GM12878 (cell line): ENCODE data around the gene MDN1. TPM values are rescaled to one million over a fixed set of nuclear protein-coding genes. Genes with fewer than 3 reads are reported as not detected.
A peak's percentile ranks its signal among the peaks of the same experiment; 100 is the strongest.

Experiments
- EED ChIP-seq: sonication (generic); IDR thresholded peaks from 2 replicates; pipeline ENCODE4 v1.6.1; 2016; ENCODE audit warnings: antibody characterized with exemption, low read depth
- EGR1 ChIP-seq, 2 experiments: IDR thresholded peaks; 1 replicate in 1 of 2; 2 replicates in 1 of 2; pipeline ENCODE4 v1.6.1; 2011 to 2012; ENCODE audit warnings: low read depth in 2 of 2, low read length in 2 of 2, borderline replicate concordance in 1 of 2, mild to moderate bottlenecking in 1 of 2, moderate library complexity in 1 of 2
- ESRRA ChIP-seq: IDR thresholded peaks from 2 replicates; pipeline ENCODE4 v1.6.1; 2012; ENCODE audit warnings: mild to moderate bottlenecking, low read length, improper control_type of control experiment
- FOXM1 ChIP-seq: IDR thresholded peaks from 2 replicates; pipeline ENCODE4 v1.6.1; 2012; ENCODE audit warnings: low read depth, mild to moderate bottlenecking, inconsistent platforms, low read length, moderate library complexity
- IRF4 ChIP-seq: IDR thresholded peaks from 2 replicates; pipeline ENCODE4 v1.6.1; 2011; ENCODE audit warnings: low read depth, low read length
- JUNB ChIP-seq: IDR thresholded peaks from 2 replicates; pipeline ENCODE4 v1.6.1; 2016; ENCODE audit warnings: antibody characterized with exemption, mild to moderate bottlenecking
- MEF2A ChIP-seq: IDR thresholded peaks from 2 replicates; pipeline ENCODE4 v1.6.1; 2011; ENCODE audit warnings: low read depth, mild to moderate bottlenecking, low read length, moderate library complexity; ENCODE audit not compliant: insufficient read depth
- MEF2B ChIP-seq: fragments of 450-650 bp; IDR thresholded peaks from 2 replicates; pipeline ENCODE4 v1.6.1; 2018; ENCODE audit warnings: mild to moderate bottlenecking, moderate library complexity; ENCODE audit not compliant: partially characterized antibody, poor library complexity, severe bottlenecking
- RAD21 ChIP-seq: IDR thresholded peaks from 2 replicates; pipeline ENCODE4 v1.6.1; 2011; ENCODE audit warnings: mild to moderate bottlenecking, low read depth, low read length, moderate library complexity; ENCODE audit not compliant: insufficient read depth
- SIN3A ChIP-seq: IDR thresholded peaks from 2 replicates; pipeline ENCODE4 v1.6.1; 2012; ENCODE audit warnings: low read depth, low read length, improper control_type of control experiment
- SMARCA5 ChIP-seq: fragments of 450-650 bp; IDR thresholded peaks from 2 replicates; pipeline ENCODE4 v1.6.1; 2017; ENCODE audit warnings: mild to moderate bottlenecking
- SP1 ChIP-seq: IDR thresholded peaks from one replicate; pipeline ENCODE4 v1.6.1; 2011; ENCODE audit warnings: low read depth, low read length
- SREBF2 ChIP-seq: IDR thresholded peaks from 2 replicates; pipeline ENCODE4 v1.6.1; 2012; ENCODE audit warnings: mild to moderate bottlenecking, low read length
- TBL1XR1 ChIP-seq: IDR thresholded peaks from 2 replicates; pipeline ENCODE4 v1.6.1; 2012; ENCODE audit warnings: low read depth, low read length, improper control_type of control experiment
- ZNF384 ChIP-seq: IDR thresholded peaks from 2 replicates; pipeline ENCODE4 v1.6.1; 2012; ENCODE audit warnings: low read depth, mild to moderate bottlenecking, low read length, improper control_type of control experiment, borderline replicate concordance
- ZNF592 ChIP-seq: fragments of 450-650 bp; IDR thresholded peaks from 2 replicates; pipeline ENCODE4 v1.6.1; 2017; ENCODE audit warnings: mild to moderate bottlenecking, moderate library complexity
- polyA plus RNA-seq, 11 experiments: library from polyadenylated mRNA; depleted of rRNA in 4 of 11; unstranded in 6 of 11; stranded (reverse) in 5 of 11; fragments of >200 nt; fragmentation: Nextera tagmentation in 4 of 11; fragmentation: Illumina TruSeq in 1 of 11; extraction: Ambion mirVana in 4 of 11; extraction: Trizol in 1 of 11; gene quantifications; 1 replicate in 1 of 11; 2 replicates in 10 of 11; pipeline versions ENCODE4 v1.2.1 to v1.2.3, GENCODE V29; 2011 to 2016; ENCODE audit warnings: inconsistent platforms in 2 of 11, missing spikeins in 2 of 11, low read depth in 1 of 11
- total RNA-seq, 4 experiments: library from RNA; depleted of rRNA in 3 of 4; stranded (reverse); fragments of >200 nt in 3 of 4; fragmentation: Illumina TruSeq in 1 of 4; extraction: Trizol in 1 of 4; gene quantifications; 2 replicates each; pipeline versions ENCODE4 v1.2.1 to v1.2.3, GENCODE V29; 2013 to 2021
- TF ChIP-seq, protein P1 (sequence below): fragments of 150-350 bp; IDR thresholded peaks from 2 replicates; pipeline ENCODE4 v1.6.1; 2014; ENCODE audit warnings: mild to moderate bottlenecking, low read depth, low read length
- TF ChIP-seq, protein P2 (sequence below): IDR thresholded peaks from 2 replicates; pipeline ENCODE4 v1.6.1; 2012; ENCODE audit warnings: low read depth, low read length, improper control_type of control experiment

Gene MDN1
- total and polyA plus RNA-seq, 10 of the 15 experiments (the other 5 are each of a cell fraction or from before 2014, with no cell fraction given), result 14.3 to 50.1 (median 22.1) TPM

DNA sequence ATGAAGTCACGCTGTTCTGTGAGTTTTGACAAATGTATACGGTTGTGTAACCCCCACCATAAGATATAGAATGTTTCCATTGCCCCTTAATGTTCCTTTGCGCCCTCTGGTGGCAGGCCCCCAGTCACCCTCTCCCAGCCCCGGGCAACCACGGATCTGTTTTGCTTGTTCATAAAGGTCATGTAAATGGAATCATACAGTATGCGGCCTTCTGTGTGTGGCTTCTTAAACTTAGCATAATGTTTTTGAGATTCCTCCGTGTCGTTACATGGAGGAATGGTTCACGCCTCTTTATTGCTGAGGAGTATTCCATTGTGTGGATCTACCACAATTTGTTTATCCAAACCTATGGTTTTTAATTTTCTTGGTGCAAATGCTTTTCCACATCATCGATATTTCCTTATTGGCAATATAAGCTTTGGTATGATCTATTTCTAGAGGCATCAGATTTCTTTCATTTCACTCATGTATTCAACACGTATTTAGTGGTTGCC, 209.4 kb downstream of the MDN1 start (continued):
- TF ChIP-seq ESRRA (no peak), SREBF2 (no peak), IRF4 (no peak), MEF2A (no peak), SIN3A (no peak), EGR1 (IDR thresholded peaks at IDR 0.05; ENCODE audit: borderline replicate concordance in 1 of 2, low read depth in 2 of 2, low read length in 2 of 2) (no peak), JUNB (no peak), TBL1XR1 (no peak), SP1 (no peak), RAD21 (peak; percentile 73), ZNF384 (no peak), MEF2B (no peak), ZNF592 (no peak), EED (no peak), SMARCA5 (no peak), FOXM1 (no peak)
- TF ChIP-seq, protein P1, sequence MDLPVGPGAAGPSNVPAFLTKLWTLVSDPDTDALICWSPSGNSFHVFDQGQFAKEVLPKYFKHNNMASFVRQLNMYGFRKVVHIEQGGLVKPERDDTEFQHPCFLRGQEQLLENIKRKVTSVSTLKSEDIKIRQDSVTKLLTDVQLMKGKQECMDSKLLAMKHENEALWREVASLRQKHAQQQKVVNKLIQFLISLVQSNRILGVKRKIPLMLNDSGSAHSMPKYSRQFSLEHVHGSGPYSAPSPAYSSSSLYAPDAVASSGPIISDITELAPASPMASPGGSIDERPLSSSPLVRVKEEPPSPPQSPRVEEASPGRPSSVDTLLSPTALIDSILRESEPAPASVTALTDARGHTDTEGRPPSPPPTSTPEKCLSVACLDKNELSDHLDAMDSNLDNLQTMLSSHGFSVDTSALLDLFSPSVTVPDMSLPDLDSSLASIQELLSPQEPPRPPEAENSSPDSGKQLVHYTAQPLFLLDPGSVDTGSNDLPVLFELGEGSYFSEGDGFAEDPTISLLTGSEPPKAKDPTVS, result no peak
- TF ChIP-seq, protein P2, sequence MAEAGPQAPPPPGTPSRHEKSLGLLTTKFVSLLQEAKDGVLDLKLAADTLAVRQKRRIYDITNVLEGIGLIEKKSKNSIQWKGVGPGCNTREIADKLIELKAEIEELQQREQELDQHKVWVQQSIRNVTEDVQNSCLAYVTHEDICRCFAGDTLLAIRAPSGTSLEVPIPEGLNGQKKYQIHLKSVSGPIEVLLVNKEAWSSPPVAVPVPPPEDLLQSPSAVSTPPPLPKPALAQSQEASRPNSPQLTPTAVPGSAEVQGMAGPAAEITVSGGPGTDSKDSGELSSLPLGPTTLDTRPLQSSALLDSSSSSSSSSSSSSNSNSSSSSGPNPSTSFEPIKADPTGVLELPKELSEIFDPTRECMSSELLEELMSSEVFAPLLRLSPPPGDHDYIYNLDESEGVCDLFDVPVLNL, result 0 out of 2 replicates have a peak, but pooled peaks have one; percentile 35
- TF ChIP-seq, all 136 proteins: peak for 6
